NCI-H1048 (cell line): ENCODE data around the gene EPHB2.
"Not testable (repeated sequence)": the region's sequence is repeated elsewhere in the genome, so short reads cannot be mapped to it uniquely, and the experiment has no call there.

Experiments
- DNase-seq: peaks from one replicate; lab custom pipeline; 2025; lab: John Stamatoyannopoulos, UW

EPHB2 gene

GRCh38 chr1:22839806-22840205, 129.2 kb downstream of the EPHB2 start:
- DNase-seq: no peak

GRCh38 chr1:22841142-22841541, 130.5 kb downstream of the EPHB2 start:
- no peak for DNase-seq

- no peak for DNase-seq
Measured at GRCh38 chr1:22841860-22842281, 131.2 kb downstream of the EPHB2 start.

- not testable (repeated sequence) for DNase-seq
Measured at GRCh38 chr1:22843441-22844183, 133.0 kb downstream of the EPHB2 start.

GRCh38 chr1:22844621-22845020, 134.0 kb downstream of the EPHB2 start:
- DNase-seq: no peak

GRCh38 chr1:22845398-22845935, 134.8 kb downstream of the EPHB2 start:
- no peak for DNase-seq

- no peak for DNase-seq
Measured at GRCh38 chr1:22846458-22846857, 135.8 kb downstream of the EPHB2 start.

GRCh38 chr1:22847249-22847648, 136.6 kb downstream of the EPHB2 start:
- no peak for DNase-seq

- no peak for DNase-seq
Measured at GRCh38 chr1:22847709-22848108, 137.1 kb downstream of the EPHB2 start.

- no peak for DNase-seq
Measured at GRCh38 chr1:22848405-22848804, 137.8 kb downstream of the EPHB2 start.

- no peak for DNase-seq
Measured at GRCh38 chr1:22849770-22850169, 139.1 kb downstream of the EPHB2 start.

- DNase-seq: no peak
Measured at GRCh38 chr1:22850281-22850680, 139.6 kb downstream of the EPHB2 start.

- DNase-seq: no peak
Measured at GRCh38 chr1:22850681-22851080, 140.0 kb downstream of the EPHB2 start.

GRCh38 chr1:22851517-22851916, 140.9 kb downstream of the EPHB2 start:
- DNase-seq: no peak

GRCh38 chr1:22852144-22852655, 141.6 kb downstream of the EPHB2 start:
- no peak for DNase-seq

GRCh38 chr1:22853651-22854185, 143.1 kb downstream of the EPHB2 start:
- no peak for DNase-seq

GRCh38 chr1:22854688-22855565, 144.3 kb downstream of the EPHB2 start:
- DNase-seq: no peak

GRCh38 chr1:22855668-22856606, 145.3 kb downstream of the EPHB2 start:
- no peak for DNase-seq

GRCh38 chr1:22857661-22858060, 147.0 kb downstream of the EPHB2 start:
- no peak for DNase-seq

- DNase-seq: no peak
Measured at GRCh38 chr1:22860414-22860800, 149.8 kb downstream of the EPHB2 start.

GRCh38 chr1:22860883-22861385, 150.3 kb downstream of the EPHB2 start:
- DNase-seq: no peak
